Erythroblast (primary cell): ENCODE data around the gene FANCG.

Experiments used
- DNase-seq, 2 experiments: peaks; one replicate each; lab custom pipeline; 2025; lab: John Stamatoyannopoulos, UW
- GATA1 ChIP-seq: IDR thresholded peaks from 2 replicates; pipeline ENCODE4 v1.6.1; 2011; ENCODE audit warnings: low read depth, mild to moderate bottlenecking, control low read depth, low read length, moderate library complexity
- POLR2A ChIP-seq: IDR thresholded peaks from 2 replicates; pipeline ENCODE4 v1.6.1; 2011; ENCODE audit warnings: mild to moderate bottlenecking, low read length

FANCG gene

DNA sequence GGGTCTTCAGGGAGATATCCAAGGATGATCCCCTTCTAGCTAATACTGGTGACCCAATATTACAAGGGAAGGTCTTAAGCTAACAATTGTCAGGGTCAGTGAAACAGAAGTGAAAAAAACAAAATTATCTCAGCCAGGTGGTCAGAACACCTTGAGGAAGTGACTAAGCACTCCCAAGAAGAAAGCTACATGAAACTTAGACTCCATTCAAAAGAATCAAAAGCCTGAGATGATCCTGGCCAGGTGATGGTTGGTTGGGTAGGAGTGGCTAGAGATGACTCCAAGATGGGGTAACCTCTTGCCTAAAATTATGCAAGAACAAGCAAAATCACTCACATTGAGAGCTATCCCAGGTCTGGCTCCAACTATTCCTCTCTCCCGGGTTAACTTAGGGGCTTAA is 12.7 kb downstream of the FANCG start:
- DNase-seq, result no peak

DNA sequence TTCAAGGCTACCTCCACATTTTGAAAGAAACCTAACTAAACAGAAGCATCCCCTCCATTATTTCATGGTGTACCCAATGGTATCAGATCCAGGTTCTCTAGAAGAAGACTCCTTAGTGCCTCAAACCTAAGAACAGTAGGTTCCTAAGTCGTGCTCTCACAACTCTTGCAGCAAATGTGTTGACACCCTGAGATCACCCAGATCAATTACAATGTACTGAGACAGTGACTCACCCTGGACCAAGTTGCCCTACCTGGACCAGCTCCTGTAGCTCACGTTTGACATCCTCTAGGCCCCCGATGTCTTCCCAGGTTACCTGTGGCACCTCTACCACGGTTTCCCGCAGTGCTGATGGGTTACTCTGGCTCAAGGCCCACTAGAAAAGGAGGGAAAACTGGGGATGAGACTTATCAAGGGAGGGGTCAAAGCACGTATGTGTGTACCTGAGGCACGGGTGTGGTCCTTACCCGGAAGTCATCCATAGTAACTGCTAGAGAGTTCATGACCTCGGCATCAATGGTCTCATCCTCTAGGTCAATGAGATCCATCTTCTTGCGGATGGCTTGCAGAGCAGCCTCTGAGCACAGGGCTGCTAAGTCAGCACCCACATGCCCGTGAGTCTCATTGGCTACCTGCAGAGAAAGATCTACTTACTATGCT is 19.1 kb downstream of the FANCG start:
- TF ChIP-seq GATA1, result no peak
- TF ChIP-seq POLR2A, result no peak
- no peak for DNase-seq

More for the DNA sequence above, 12.7 kb downstream of the FANCG start:
- TF ChIP-seq POLR2A (no peak), GATA1 (no peak)

DNA sequence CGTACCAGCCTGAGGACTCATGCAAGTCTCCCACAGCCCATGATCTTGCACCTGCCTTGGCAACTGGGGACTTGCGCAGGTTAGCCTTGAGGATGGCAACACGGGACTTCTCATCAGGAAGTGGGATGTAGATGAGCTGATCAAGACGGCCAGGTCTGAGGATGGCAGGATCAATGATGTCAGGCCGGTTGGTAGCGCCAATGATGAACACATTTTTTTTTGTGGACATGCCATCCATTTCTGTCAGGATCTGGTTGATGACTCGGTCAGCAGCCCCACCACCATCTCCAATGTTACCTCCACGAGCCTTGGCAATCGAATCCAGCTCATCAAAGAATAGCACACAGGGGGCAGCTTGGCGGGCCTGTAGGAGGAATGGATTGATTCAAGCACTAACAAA is 20.3 kb downstream of the FANCG start:
- DNase-seq, result no peak
- TF ChIP-seq GATA1, result no peak
- no peak for TF ChIP-seq POLR2A

DNA sequence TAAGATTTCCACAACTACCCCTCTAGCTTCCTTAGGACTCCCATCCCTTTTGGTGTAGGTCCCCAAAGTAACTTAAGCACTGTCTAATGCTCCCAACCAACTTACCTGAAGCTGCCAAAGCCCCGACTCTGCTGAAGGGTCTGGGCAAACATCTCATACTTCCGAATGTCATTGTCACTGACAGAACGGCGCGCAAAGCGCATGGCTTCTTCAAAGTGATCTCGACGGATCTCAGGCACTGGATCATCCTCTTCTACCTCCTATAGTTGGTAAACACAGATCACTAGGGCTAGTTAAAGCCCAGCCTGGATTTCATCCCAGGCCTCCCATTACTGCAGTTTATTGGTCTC is 22.5 kb downstream of the FANCG start:
- TF ChIP-seq POLR2A (no peak), GATA1 (no peak)
- no peak for DNase-seq

- no peak for DNase-seq
- TF ChIP-seq POLR2A (no peak), GATA1 (no peak)
Measured at GRCh38 chr9:35056571-35057270, 23.0 kb downstream of the FANCG start.

- no peak for DNase-seq
- TF ChIP-seq POLR2A, result no peak
- no peak for TF ChIP-seq GATA1
Measured at GRCh38 chr9:35054871-35055644, 24.7 kb downstream of the FANCG start.

GRCh38 chr9:35054185-35054835 is 25.4 kb downstream of the FANCG start:
- no peak for TF ChIP-seq POLR2A
- TF ChIP-seq GATA1, result no peak
- no peak for DNase-seq

GRCh38 chr9:35051069-35051967 is 28.4 kb downstream of the FANCG start:
- no peak for TF ChIP-seq GATA1
- TF ChIP-seq POLR2A, result no peak

DNA sequence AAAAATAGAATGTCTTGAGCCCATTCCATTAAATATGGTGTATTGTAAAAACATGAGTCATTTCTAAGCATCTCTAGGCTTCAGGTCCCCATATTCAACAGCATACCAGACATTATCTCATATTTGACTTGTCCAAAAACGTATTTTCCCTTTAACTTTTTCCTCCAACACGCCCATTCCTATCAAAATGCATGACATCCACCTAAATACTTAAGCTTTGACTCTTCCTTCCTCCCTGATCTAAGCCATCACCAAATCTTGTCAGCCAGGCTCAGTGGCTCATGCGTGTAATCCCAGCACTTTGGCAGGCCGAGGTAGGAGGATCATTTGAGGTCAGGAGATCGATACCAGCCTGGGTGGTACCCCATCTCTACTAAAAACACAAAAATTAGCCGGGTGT is 31.2 kb downstream of the FANCG start:
- no peak for DNase-seq
- TF ChIP-seq POLR2A (no peak), GATA1 (no peak)

More at GRCh38 chr9:35051069-35051967, 28.4 kb downstream of the FANCG start:
- peak; percentile 47 to 60 for DNase-seq

DNA sequence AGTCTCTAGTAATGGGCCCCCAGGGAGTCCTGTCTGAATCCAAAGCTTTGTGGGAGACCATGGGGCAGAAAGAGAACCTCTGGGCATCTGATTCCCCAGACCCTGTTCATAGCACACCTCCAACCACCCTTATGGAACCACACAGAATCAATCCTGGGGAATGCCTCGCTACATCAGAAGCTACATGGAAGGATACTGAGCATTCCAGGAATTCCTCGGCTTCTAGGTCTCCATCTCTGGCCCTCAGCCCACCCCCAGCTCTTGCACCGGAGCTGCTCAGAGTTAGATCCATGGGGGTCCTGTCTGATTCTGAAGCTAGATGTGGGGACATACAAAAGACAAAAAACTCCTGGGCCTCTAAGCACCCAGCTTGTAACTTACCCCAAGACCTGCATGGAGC is 35.7 kb downstream of the FANCG start:
- no peak for DNase-seq
- TF ChIP-seq GATA1 (no peak), POLR2A (no peak)

- TF ChIP-seq GATA1, result no peak
- DNase-seq, result no peak
Measured at GRCh38 chr9:35042891-35043545, 36.7 kb downstream of the FANCG start.

DNA sequence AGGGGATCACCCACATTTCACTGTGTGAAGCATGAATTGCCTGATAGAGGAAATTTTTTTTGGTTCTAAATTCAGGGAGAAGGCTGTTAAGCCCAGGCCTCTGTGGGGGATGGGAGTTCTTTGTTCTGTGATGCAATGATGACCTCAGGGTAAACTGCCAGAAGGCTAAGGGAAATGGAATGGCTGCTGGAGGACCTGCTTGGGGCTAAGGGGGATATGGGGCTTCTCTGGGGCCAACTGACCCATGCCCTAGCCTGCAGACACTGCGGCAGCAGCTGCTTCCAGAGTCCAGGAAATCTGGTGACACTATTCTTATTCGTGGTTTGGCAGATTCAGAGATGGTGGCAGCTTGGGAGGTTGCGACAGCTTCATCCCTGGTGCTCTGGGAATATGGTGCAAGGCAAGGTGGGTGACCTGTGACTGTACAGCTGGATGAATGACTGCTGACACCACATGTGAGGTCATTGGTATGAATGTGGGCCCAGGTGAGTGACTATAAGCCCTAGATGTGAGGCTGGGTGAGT is 37.6 kb downstream of the FANCG start:
- no peak for DNase-seq
- TF ChIP-seq GATA1 (no peak), POLR2A (no peak)
